GM21360 (cell line): ENCODE data around the gene SDHD.

Experiments
- ATAC-seq: cut with Tn5 transposase; IDR thresholded peaks from one replicate; pipeline ENCODE4 v1.9.1; 2021; ENCODE audit warnings: mild to moderate bottlenecking, moderate library complexity; ENCODE audit not compliant: unreplicated experiment

The SDHD gene

GRCh38 chr11:112097734-112098528, 11.3 kb downstream of the SDHD start:
- ATAC-seq = no peak

- no peak for ATAC-seq
These were observed 13.8 kb downstream of the SDHD start for GRCh38 chr11:112100462-112100861.

GRCh38 chr11:112103446-112103845, 16.8 kb downstream of the SDHD start:
- no peak for ATAC-seq

- no peak for ATAC-seq
These were observed 19.4 kb downstream of the SDHD start for GRCh38 chr11:112106070-112106469.

- no peak for ATAC-seq
These were observed 27.1 kb downstream of the SDHD start for GRCh38 chr11:112113539-112114457.

GRCh38 chr11:112114460-112114859, 27.8 kb downstream of the SDHD start:
- ATAC-seq = no peak

- no peak for ATAC-seq
These were observed 28.7 kb downstream of the SDHD start for GRCh38 chr11:112115386-112115785.

- ATAC-seq = no peak
These were observed 31.5 kb downstream of the SDHD start for GRCh38 chr11:112118176-112118575.

GRCh38 chr11:112121981-112122615, 35.4 kb downstream of the SDHD start:
- ATAC-seq = no peak

GRCh38 chr11:112123129-112123528, 36.5 kb downstream of the SDHD start:
- ATAC-seq = no peak

GRCh38 chr11:112127056-112127455, 40.4 kb downstream of the SDHD start:
- ATAC-seq = no peak

GRCh38 chr11:112128483-112129121, 41.9 kb downstream of the SDHD start:
- ATAC-seq = no peak

- ATAC-seq = no peak
These were observed 43.0 kb downstream of the SDHD start for GRCh38 chr11:112129656-112130055.

GRCh38 chr11:112132737-112133136, 46.1 kb downstream of the SDHD start:
- ATAC-seq = no peak

GRCh38 chr11:112134473-112134872, 47.8 kb downstream of the SDHD start:
- ATAC-seq = no peak

- no peak for ATAC-seq
These were observed 56.9 kb downstream of the SDHD start for GRCh38 chr11:112143597-112143996.
